Upper lobe of left lung (tissue), 6 donors: ENCODE results near the gene TNF. TPM values are rescaled to one million over a fixed set of nuclear protein-coding genes. Genes with fewer than 3 reads are reported as not detected.

ENCODE experiments used
- ATAC-seq, 2 donors: fragments of 200-7000 bp; cut with Tn5 transposase; one replicate each; pipeline ENCODE4 v1.9.1; 2022; ENCODE audit warnings: mild to moderate bottlenecking in 2 of 2, moderate library complexity in 2 of 2; ENCODE audit not compliant: low FRiP score in 2 of 2
- DNase-seq, 2 donors: peaks; one replicate each; pipeline ENCODE4 v3.0.0-alpha.2; 2019 to 2020
- H3K27ac ChIP-seq, 4 donors: fragments of 200-600 bp; sonication (generic); one replicate each; pipeline ENCODE4 v1.5.1; 2016 to 2019
- H3K27me3 ChIP-seq, 4 donors: fragments of 200-600 bp; sonication (generic); one replicate each; pipeline ENCODE4 v1.5.1; 2017 to 2019
- H3K36me3 ChIP-seq, 4 donors: fragments of 200-600 bp; sonication (generic); one replicate each; pipeline ENCODE4 v1.5.1; 2016 to 2019
- H3K4me1 ChIP-seq, 4 donors: fragments of 200-600 bp; sonication (generic); one replicate each; pipeline ENCODE4 v1.5.1; 2018 to 2019
- H3K4me3 ChIP-seq, 4 donors: fragments of 200-600 bp; sonication (generic); one replicate each; pipeline ENCODE4 v1.5.1; 2017 to 2019; ENCODE audit warnings: mild to moderate bottlenecking in 2 of 4, moderate library complexity in 1 of 4
- H3K9me3 ChIP-seq, 4 donors: fragments of 200-600 bp; sonication (generic); one replicate each; pipeline ENCODE4 v1.5.1; 2018 to 2019
- EP300 ChIP-seq, 4 donors: sonication (generic); formaldehyde crosslinking; IDR thresholded peaks; one replicate each; pipeline ENCODE4 v1.5.1; 2017; ENCODE audit warnings: antibody characterized with exemption in 4 of 4, control low read depth in 2 of 4
- POLR2A ChIP-seq, 4 donors: fragments of 450-650 bp; IDR thresholded peaks; one replicate each; pipeline ENCODE4 v1.5.1; 2016 to 2017; ENCODE audit warnings: antibody characterized with exemption in 4 of 4, mild to moderate bottlenecking in 2 of 4
- POLR2AphosphoS5 ChIP-seq, 2 donors: sonication (generic); formaldehyde crosslinking; IDR thresholded peaks; one replicate each; pipeline ENCODE4 v1.5.1; 2017; ENCODE audit warnings: antibody characterized with exemption in 2 of 2
- WGBS, 2 donors: methylation state at CpG; one replicate each; pipeline ENCODE4 v1.1.5; 2017 to 2018; 5-methylcytosine and 5-hydroxymethylcytosine counted together
- total RNA-seq, 6 donors: library from RNA; depleted of rRNA in 4 of 6; stranded (reverse); fragments of >200 nt in 4 of 6; gene quantifications; one replicate each; pipeline versions ENCODE4 v1.1.0 to v1.2.1, GENCODE V29; 2016 to 2021
- TF ChIP-seq, protein P1 (sequence below), 6 experiments: fragments of 450-650 bp in 4 of 6; fragments of 200-600 bp in 2 of 6; sonication (generic) in 2 of 6; IDR thresholded peaks; one replicate each; pipeline ENCODE4 v1.5.1; 2016 to 2019; ENCODE audit warnings: antibody characterized with exemption in 6 of 6
- donor health status: DM: no; HTN: no; CAD: no; lungs with moderate emphysema.
- donor health status: DM: no; HTN: yes; CAD: no; lungs with severe emphysema.

The TNF gene
- total RNA-seq, 6 donors from 2014 or later = 0.33 to 6.6 (median 2.9) TPM

DNA sequence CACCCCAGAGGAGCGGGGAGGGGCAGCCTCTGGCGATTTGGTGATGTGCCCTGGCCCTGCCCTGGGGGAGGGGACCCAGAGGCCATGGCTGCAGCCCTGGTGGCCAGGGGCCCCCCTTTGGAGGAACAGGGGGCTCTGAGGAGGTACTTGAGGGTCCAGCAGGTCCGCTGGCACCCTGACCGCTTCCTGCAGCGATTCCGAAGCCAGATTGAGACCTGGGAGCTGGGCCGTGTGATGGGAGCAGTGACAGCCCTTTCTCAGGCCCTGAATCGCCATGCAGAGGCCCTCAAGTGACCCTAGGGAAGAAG, 17.1 kb upstream of the TNF start:
- peaks cover 37 to 42% (median 39%) of the 10 kb centered on the region in 4 donors for H3K4me1 ChIP-seq
- 84 to 88% methylated on average over 7 to 8 of the region's 8 CpGs for WGBS, 2 donors
- no peaks in the 10 kb centered on the region for H3K27me3 ChIP-seq
- TF ChIP-seq POLR2A (IDR thresholded peaks at IDR 0.05) (no peak), POLR2AphosphoS5 (IDR thresholded peaks at IDR 0.05) (no peak), EP300 (IDR thresholded peaks at IDR 0.05) (no peak)
- TF ChIP-seq, protein P1, sequence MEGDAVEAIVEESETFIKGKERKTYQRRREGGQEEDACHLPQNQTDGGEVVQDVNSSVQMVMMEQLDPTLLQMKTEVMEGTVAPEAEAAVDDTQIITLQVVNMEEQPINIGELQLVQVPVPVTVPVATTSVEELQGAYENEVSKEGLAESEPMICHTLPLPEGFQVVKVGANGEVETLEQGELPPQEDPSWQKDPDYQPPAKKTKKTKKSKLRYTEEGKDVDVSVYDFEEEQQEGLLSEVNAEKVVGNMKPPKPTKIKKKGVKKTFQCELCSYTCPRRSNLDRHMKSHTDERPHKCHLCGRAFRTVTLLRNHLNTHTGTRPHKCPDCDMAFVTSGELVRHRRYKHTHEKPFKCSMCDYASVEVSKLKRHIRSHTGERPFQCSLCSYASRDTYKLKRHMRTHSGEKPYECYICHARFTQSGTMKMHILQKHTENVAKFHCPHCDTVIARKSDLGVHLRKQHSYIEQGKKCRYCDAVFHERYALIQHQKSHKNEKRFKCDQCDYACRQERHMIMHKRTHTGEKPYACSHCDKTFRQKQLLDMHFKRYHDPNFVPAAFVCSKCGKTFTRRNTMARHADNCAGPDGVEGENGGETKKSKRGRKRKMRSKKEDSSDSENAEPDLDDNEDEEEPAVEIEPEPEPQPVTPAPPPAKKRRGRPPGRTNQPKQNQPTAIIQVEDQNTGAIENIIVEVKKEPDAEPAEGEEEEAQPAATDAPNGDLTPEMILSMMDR (IDR thresholded peaks at IDR 0.05) = no peak
- ATAC-seq (peak in 1 of 2 donors; percentile 34), DNase-seq (no peak)
- no peaks in the 10 kb centered on the region for H3K9me3 ChIP-seq
- H3K27ac ChIP-seq = peak overlapping the region; percentile 80 to 90 (median 82)
- peak overlapping the region in 2 of 4 donors; percentile 8 to 11 for H3K4me3 ChIP-seq
- H3K36me3 ChIP-seq = peaks cover 0 to 43% (median 20%) of the 10 kb centered on the region in 4 donors

DNA sequence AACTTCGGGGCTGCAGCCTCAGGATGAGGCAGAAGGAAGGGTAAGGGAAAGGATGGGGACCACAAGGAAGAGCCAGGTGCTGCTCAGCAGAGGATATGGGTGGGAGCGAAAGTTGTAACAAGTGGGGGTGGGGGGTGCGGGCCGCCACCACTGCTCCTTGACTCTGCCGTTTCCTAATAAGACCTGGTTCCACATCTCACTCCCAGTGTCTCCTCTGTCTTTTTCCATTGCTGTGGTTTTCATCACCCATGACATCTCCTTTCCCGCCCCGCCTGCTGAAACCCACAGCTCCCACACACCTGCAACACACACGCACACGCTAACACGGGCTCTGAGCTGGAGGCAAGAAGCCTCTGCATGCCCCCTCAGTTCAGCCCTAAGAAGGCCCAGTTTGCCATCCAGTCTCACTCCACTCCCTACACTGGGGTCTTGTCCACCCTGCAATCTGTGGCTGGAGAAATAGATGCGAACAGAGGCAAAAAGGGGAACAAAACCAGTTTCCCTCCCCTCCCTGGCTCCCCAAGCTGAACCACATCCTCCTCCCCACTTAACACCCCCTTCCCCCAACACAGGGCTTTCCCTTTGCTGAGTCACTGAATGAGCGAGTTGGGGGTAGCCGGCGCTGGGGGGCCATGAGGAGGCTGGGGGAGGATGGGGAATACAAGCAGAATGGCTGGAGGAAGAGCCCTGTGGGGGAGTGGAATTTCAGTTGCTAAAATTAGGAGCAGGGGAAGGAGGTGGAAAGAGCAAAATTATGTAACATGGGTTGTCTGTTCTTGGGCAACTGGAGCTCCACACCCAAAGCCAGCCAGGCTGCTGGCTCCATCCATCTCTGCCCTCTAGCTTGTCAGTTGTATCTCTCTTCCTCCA, 16.5 kb upstream of the TNF start:
- Histone ChIP-seq H3K4me1 (peaks cover 37 to 42% (median 39%) of the 10 kb centered on the region in 4 donors), H3K4me3 (peak overlapping the region in 2 of 4 donors; percentile 8 to 11), H3K27ac (peak overlapping the region; percentile 80 to 90 (median 82)), H3K9me3 (no peaks in the 10 kb centered on the region), H3K36me3 (peaks cover 0 to 37% (median 18%) of the 10 kb centered on the region in 4 donors), H3K27me3 (no peaks in the 10 kb centered on the region)
- WGBS, 2 donors = 60 to 74% methylated on average over 14 of the region's 14 CpGs
- DNase-seq (peak in 1 of 2 donors; percentile 62), ATAC-seq (peak; percentile 77 to 84)
- TF ChIP-seq POLR2A (IDR thresholded peaks at IDR 0.05) (no peak), POLR2AphosphoS5 (IDR thresholded peaks at IDR 0.05) (no peak), EP300 (IDR thresholded peaks at IDR 0.05) (no peak)
- TF ChIP-seq, protein P1 (IDR thresholded peaks at IDR 0.05) = no peak

DNA sequence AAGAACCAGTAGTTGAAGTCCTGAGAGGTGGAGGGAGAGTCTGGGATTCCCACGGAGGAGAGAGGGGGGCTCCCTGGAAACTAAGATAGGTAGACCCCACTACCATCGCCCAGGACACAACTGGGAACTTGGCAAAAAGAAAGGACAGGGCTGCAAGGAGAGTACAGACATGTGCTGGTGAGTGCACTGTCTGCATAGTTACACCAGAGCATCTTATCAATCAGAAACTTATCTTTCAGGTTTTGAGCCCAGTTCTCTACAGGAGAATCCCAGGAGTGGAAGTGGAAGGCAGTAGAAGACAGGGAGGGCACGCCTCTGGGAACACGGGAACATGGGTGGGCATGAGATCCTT, 15.8 kb upstream of the TNF start:
- 45 to 60% methylated on average over 4 of the region's 4 CpGs for WGBS, 2 donors
- Histone ChIP-seq H3K9me3 (no peaks in the 10 kb centered on the region), H3K27ac (peak overlapping the region; percentile 80 to 90 (median 82)), H3K27me3 (no peaks in the 10 kb centered on the region), H3K36me3 (peaks cover 0 to 31% (median 18%) of the 10 kb centered on the region in 4 donors), H3K4me3 (no peak overlapping the region), H3K4me1 (peaks cover 37 to 42% (median 39%) of the 10 kb centered on the region in 4 donors)
- TF ChIP-seq, protein P1 (IDR thresholded peaks at IDR 0.05) = no peak
- no peak for TF ChIP-seq EP300 (IDR thresholded peaks at IDR 0.05)
- no peak for TF ChIP-seq POLR2AphosphoS5 (IDR thresholded peaks at IDR 0.05)
- TF ChIP-seq POLR2A (IDR thresholded peaks at IDR 0.05) = no peak
- no peak for DNase-seq
- no peak for ATAC-seq

DNA sequence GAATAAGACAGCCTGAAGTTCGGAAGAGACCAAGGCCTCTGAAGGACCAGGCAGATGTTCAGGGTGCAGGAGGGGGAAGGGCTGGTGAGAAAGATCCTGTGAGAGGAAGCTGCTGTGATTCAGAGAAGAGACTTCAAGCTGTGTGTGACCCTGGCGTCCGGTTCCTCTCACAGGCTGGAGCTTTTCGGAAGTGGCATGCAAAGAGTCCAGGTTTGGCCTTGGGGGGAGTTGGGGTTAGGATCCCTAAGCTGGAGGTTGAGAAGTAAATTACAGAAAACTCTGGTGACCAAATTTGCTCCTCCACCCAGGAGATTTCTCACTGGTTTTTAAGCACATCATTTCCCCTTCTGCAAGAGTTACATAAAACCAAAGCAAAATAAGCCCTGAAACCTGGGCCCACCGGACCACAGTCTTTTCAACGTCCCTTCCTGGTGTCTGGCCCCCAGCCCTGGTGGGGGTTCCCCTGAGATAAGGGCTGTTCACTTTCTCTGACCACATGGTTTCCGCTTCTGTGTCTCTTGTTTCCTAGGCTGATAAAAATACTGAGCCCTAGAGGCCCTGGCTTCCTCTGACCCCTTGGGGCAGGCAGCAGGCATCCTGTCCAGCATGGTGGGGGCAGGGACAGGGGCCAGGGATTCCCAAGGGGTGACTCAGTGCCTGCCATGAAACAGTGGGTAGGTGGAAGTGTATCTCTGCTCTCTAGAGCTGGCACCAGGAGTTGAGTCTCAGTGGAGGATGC, 15.2 kb upstream of the TNF start:
- WGBS, 2 donors = 33 to 46% methylated on average over 7 of the region's 7 CpGs
- TF ChIP-seq EP300 (IDR thresholded peaks at IDR 0.05) (peak in 2 of 4 donors; percentile 79 to 85), POLR2AphosphoS5 (IDR thresholded peaks at IDR 0.05) (peak; percentile 88 to 93)
- TF ChIP-seq, protein P1 (IDR thresholded peaks at IDR 0.05) = no peak
- Histone ChIP-seq H3K36me3 (peaks cover 0 to 28% (median 18%) of the 10 kb centered on the region in 4 donors), H3K27ac (peak overlapping the region; percentile 80 to 90 (median 82)), H3K9me3 (no peaks in the 10 kb centered on the region), H3K4me1 (peaks cover 37 to 42% (median 39%) of the 10 kb centered on the region in 4 donors), H3K27me3 (no peaks in the 10 kb centered on the region), H3K4me3 (no peak overlapping the region)
- DNase-seq = peak in 1 of 2 donors; percentile 77
- ATAC-seq = peak; percentile 81 to 86
